GM21825 (cell line): Measurements from ENCODE around the gene ILDR2.

Source experiments
- ATAC-seq: cut with Tn5 transposase; IDR thresholded peaks from one replicate; pipeline ENCODE4 v1.9.1; 2021; ENCODE audit warnings: mild to moderate bottlenecking, moderate library complexity; ENCODE audit not compliant: unreplicated experiment

Gene ILDR2

DNA sequence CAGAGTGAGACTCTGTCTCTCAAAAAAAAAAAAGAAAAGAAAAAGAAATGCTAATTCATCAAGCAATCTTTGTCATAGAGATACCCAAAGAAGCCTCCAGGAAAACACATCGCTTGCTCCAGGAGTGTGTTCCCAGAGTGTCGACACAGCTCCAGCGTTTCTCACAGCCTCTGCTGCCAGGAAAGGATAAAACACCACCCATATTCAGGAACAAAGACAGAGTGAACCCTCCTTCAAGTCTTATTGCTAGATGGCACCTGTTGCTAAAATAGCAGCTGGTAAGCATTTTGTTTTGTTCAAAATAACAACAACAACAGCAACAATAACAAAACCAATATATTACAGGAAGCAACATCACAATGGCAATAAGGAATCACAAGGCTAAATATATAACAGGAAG lies 3.1 kb downstream of the ILDR2 start:
- ATAC-seq = no peak

GRCh38 chr1:166971252-166971651 lies 4.1 kb downstream of the ILDR2 start:
- ATAC-seq = no peak

DNA sequence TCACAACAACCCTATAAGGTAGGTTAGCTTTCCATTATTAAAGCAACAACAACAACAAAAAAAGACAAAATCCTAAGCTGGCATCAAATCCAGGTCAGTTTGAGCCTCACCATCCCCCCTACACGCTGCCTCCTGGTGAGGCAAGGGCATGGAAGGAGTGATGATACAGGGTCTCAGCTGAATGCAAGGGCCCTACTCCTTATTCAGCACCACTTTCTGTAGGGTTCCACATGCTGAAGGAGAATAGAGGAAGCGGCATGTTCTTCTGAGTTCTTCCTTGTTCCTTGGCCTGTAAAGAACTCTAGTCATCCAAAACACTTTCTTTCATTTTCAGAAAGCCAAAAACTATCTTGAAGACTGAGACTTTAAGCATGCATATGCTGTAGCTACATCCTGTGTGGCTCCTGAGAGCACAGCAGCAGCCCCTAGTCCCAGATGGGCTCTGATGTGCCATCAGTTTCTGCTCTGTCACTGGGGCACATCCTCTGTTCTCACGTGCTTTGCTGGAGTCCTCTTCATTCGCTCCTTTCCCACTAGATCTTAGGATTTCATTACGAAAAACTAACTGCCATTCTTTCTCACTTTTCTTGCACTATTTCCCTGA lies 6.2 kb downstream of the ILDR2 start:
- ATAC-seq = peak; percentile 83

GRCh38 chr1:166960858-166961474 lies 14.4 kb downstream of the ILDR2 start:
- ATAC-seq = peak; percentile 47

- ATAC-seq = no peak
Measured at GRCh38 chr1:166956872-166957271, 18.5 kb downstream of the ILDR2 start.

DNA sequence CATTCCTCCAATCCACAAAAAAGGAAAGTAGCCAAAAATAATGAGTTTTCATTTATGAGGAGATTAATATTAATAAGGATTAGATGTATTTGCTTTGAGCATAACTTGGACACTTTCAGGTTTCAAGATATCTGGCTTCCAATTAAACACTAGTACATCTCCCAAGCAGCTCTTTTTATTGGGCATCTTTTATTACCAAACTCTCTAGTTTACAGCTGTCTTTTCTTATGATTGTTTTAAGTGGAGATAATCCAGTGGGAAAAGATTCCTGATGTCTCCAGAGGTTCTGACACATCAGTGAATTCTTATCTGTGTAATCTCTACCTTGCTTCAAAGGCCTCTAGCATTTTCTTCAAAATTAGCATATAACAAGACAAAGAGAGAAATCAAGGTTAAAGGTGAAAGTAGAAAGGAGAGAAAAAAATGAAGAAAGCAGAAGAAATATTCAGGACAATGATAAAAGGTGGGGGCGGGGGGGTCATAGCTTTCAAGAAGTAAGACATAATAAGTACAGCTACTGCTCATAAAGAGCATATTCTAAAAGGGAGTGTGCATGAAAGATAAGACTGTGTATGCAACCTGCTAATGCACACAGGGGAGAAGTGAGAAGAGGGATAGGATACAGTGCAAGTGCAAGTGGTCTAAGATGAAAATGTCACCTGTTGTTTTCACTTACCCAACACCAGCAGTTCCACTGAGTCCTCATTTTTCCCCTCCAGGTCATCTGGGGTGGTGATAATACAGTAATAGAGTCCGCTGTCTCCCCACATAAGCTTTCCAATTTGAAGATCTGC lies 19.1 kb downstream of the ILDR2 start:
- ATAC-seq = no peak

- ATAC-seq = no peak
Measured at GRCh38 chr1:166953491-166953890, 21.8 kb downstream of the ILDR2 start.

DNA sequence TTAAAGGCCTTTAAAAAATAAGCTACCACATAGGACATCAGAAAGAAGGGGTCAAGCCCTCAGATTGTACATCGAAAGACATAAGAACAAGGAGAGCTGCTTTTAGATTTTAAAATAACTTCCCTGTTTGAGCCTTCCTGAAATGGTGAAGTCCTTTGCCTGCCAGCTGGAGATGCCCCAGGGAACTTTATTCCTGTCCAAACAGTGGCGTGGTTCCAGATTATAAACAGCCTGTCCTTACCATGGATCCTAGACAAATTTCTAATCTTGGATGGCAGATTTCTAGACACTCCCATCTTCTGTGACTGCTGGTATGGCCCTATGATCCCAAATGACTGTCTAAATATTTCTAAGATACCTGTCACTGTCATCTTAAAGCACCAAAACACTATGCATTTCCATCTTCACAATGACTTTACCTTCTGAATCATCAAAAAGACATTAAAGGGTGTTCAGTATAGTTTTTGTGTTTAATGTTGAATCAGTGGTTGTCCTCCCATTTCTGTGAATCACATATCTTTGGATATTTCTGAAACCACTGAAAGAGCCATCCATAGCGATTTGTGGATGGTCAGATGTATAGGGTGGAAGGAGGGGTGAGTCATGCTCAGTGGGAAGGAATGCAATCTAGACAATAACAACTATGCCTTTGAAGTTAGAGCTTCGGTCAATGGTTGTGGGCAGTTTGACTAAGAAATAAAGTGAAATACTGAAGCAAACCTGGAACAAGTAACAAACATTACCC lies 23.2 kb downstream of the ILDR2 start:
- no peak for ATAC-seq

GRCh38 chr1:166951050-166951449 lies 24.3 kb downstream of the ILDR2 start:
- ATAC-seq = no peak

DNA sequence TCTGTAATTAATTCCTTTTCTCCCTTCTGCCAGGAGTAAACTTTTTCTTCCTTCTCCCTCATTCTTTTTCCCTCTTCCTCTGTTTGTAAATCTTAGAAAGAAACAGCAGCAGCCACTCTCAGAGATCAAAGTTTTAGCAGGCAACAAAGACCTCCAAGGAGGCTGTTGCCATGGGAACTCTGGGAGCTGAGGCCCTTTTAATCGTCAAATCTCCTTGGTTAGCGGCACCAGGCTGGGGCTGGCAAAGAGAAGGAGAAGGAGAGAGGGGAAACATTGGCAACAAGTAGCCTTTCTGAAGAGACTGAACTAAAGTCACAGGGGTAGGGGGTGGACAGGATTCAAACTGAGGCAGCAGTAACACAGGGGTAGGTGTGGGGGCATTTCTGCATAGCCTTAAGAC lies 25.2 kb downstream of the ILDR2 start:
- no peak for ATAC-seq

- no peak for ATAC-seq
Measured at GRCh38 chr1:166948856-166949350, 26.4 kb downstream of the ILDR2 start.

- no peak for ATAC-seq
Measured at GRCh38 chr1:166947398-166948043, 27.8 kb downstream of the ILDR2 start.

GRCh38 chr1:166944186-166944967 lies 31.0 kb downstream of the ILDR2 start:
- no peak for ATAC-seq

DNA sequence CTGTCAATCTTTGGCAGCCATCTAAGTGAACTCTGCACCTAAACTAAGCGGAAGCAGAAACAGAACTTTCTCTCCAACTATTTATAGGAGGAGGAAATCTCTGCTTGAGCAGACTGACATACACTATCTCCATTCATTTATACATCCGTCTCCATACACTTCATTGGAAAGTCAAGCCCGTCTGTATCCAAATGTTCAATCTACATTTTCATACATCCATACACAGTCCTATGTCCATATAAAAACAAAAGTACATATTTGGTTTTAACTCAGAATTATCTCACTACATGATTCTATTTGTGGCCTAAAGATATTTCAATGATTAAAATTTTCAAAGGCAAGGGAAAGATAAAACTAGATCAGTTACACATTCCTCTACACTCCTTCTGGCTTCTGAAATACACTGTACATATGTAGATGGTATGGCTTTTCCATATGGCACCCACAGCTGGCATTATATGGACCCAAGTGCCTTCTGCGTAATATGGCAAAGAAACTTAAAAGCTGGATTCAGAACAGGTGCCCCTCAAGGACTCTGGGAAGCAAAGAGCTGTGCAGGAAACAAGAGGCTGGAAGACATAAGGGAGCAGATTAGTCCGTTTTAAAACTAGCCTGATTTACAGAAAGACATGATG lies 35.5 kb downstream of the ILDR2 start:
- ATAC-seq = no peak

GRCh38 chr1:166937962-166938361 lies 37.4 kb downstream of the ILDR2 start:
- ATAC-seq = no peak

DNA sequence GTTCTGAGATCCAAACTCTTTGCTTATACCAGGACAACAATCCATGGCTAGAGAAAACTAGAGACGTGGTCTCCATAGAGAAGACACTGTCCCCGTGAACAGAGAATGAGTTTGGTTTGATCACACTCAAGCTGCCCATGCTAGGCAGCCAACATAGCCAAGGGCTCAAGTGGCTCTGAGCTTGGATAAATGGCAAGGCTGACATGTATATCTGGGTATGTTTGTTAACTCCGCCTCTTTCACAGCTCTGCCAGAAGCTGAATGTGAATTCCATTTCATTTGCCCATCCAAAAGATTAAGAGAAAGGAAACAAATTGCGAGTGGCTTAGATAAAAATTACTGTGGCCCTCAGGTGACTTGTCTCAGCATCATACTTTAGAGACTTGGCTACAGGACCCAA lies 38.0 kb downstream of the ILDR2 start:
- ATAC-seq = no peak

DNA sequence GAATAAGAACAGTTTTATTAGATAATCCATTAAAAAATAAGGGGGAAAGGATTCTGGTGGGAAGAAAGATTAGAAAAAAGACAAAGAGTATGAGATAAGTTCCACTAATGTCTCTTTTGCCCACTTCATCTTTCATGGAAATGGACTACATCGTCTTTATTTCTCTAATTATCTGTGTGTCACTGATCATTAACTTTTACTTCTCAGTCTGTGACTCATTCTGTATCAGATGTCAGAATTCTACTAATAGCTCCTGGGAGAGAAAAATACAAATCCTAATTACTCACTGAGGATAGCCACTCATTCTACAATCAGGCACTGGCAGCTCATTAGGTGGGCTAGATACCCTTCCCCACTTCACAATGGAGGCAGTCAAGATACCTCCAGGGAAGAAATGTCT lies 41.7 kb downstream of the ILDR2 start:
- ATAC-seq = no peak

DNA sequence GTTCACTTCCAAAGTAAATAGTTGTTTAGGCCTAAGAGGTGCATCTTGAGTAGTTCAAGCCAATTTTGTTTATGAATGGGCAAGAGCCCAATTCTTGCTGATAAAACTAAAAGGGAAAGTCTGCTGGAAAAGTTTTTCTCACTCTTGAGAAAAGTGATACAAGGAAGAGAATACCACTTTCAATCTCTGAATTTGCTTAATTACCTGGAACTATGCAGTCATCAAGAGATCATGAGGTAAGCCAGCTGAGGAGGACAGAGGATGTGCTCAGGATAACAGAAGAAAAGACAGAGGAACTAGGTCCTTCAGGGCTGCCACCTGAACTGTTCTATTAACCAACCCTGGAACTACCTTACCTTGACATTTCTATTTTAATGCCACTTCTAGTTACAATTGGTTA lies 42.2 kb downstream of the ILDR2 start:
- ATAC-seq = no peak

DNA sequence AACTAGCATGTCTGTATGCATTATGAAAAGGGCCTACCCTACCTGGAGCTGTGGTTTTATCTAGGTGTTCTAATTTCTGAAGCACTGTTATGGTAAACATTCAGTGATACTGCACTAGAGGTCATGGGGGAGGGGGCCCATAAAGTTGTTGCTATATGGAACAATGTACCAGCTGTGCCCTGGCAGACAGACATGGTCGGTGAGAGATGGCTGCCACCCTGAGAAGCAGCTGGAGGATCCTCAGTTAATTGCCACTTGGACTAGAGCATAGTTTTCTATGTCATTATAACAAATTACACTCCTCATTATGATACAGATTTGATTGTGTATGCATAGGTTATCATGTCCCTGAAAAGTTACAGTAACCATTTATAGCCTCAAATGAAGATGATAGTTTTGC lies 45.4 kb downstream of the ILDR2 start:
- ATAC-seq = no peak

DNA sequence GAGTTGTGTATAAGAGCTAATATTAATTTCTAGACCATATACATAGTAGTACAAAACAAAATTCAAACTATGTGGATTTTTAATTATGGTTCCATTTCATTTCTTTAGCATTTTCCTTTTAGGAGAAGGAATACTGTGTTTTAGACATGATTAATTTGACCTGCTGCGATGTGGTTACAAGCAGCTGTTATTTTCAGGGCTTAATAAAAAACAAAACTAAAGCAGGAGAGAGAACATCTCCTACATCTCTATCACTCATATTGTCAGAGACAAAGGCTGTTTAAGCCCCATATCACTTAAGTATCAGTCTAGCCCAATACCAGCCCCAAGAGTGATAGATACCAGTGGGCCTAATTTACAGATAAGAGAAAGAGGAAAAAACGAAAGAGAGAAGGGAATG lies 47.6 kb downstream of the ILDR2 start:
- no peak for ATAC-seq
